ENCODE results near the gene PA2G4.
"Not testable (repeated sequence)": the region's sequence is repeated elsewhere in the genome, so short reads cannot be mapped to it uniquely, and the experiment has no call there.

- TF ChIP-seq, protein P1, sequence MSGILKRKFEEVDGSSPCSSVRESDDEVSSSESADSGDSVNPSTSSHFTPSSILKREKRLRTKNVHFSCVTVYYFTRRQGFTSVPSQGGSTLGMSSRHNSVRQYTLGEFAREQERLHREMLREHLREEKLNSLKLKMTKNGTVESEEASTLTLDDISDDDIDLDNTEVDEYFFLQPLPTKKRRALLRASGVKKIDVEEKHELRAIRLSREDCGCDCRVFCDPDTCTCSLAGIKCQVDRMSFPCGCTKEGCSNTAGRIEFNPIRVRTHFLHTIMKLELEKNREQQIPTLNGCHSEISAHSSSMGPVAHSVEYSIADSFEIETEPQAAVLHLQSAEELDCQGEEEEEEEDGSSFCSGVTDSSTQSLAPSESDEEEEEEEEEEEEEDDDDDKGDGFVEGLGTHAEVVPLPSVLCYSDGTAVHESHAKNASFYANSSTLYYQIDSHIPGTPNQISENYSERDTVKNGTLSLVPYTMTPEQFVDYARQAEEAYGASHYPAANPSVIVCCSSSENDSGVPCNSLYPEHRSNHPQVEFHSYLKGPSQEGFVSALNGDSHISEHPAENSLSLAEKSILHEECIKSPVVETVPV (CRISPR knock-in tag; IDR thresholded peaks at IDR 0.05) = not testable (repeated sequence)
- TF ChIP-seq, protein P2, sequence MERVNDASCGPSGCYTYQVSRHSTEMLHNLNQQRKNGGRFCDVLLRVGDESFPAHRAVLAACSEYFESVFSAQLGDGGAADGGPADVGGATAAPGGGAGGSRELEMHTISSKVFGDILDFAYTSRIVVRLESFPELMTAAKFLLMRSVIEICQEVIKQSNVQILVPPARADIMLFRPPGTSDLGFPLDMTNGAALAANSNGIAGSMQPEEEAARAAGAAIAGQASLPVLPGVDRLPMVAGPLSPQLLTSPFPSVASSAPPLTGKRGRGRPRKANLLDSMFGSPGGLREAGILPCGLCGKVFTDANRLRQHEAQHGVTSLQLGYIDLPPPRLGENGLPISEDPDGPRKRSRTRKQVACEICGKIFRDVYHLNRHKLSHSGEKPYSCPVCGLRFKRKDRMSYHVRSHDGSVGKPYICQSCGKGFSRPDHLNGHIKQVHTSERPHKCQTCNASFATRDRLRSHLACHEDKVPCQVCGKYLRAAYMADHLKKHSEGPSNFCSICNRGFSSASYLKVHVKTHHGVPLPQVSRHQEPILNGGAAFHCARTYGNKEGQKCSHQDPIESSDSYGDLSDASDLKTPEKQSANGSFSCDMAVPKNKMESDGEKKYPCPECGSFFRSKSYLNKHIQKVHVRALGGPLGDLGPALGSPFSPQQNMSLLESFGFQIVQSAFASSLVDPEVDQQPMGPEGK (CRISPR knock-in tag; IDR thresholded peaks at IDR 0.05; ENCODE audit: borderline replicate concordance) = not testable (repeated sequence)
- not testable (repeated sequence) for TF ChIP-seq ZNF70 (CRISPR knock-in tag; IDR thresholded peaks at IDR 0.05); SNAI2 (CRISPR knock-in tag; IDR thresholded peaks at IDR 0.05); OSR1 (CRISPR knock-in tag; IDR thresholded peaks at IDR 0.05); POU6F1 (CRISPR knock-in tag; IDR thresholded peaks at IDR 0.05; ENCODE audit: borderline replicate concordance, low read depth); ZNF565 (CRISPR knock-in tag; conservative IDR thresholded peaks at IDR 0.05; ENCODE audit: low read depth); ARNTL (CRISPR knock-in tag; IDR thresholded peaks at IDR 0.05; ENCODE audit: borderline replicate concordance, low read depth); TOX (CRISPR knock-in tag; IDR thresholded peaks at IDR 0.05; ENCODE audit: borderline replicate concordance); ZNF8 (CRISPR knock-in tag; IDR thresholded peaks at IDR 0.05); ZFP3 (CRISPR knock-in tag; IDR thresholded peaks at IDR 0.05); TCF4 (CRISPR knock-in tag; IDR thresholded peaks at IDR 0.05; ENCODE audit: borderline replicate concordance)
- TF ChIP-seq, protein P3, sequence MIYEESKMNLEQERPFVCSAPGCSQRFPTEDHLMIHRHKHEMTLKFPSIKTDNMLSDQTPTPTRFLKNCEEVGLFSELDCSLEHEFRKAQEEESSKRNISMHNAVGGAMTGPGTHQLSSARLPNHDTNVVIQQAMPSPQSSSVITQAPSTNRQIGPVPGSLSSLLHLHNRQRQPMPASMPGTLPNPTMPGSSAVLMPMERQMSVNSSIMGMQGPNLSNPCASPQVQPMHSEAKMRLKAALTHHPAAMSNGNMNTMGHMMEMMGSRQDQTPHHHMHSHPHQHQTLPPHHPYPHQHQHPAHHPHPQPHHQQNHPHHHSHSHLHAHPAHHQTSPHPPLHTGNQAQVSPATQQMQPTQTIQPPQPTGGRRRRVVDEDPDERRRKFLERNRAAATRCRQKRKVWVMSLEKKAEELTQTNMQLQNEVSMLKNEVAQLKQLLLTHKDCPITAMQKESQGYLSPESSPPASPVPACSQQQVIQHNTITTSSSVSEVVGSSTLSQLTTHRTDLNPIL (CRISPR knock-in tag; IDR thresholded peaks at IDR 0.05; ENCODE audit: low read depth) = not testable (repeated sequence)
- TF ChIP-seq, protein P4, sequence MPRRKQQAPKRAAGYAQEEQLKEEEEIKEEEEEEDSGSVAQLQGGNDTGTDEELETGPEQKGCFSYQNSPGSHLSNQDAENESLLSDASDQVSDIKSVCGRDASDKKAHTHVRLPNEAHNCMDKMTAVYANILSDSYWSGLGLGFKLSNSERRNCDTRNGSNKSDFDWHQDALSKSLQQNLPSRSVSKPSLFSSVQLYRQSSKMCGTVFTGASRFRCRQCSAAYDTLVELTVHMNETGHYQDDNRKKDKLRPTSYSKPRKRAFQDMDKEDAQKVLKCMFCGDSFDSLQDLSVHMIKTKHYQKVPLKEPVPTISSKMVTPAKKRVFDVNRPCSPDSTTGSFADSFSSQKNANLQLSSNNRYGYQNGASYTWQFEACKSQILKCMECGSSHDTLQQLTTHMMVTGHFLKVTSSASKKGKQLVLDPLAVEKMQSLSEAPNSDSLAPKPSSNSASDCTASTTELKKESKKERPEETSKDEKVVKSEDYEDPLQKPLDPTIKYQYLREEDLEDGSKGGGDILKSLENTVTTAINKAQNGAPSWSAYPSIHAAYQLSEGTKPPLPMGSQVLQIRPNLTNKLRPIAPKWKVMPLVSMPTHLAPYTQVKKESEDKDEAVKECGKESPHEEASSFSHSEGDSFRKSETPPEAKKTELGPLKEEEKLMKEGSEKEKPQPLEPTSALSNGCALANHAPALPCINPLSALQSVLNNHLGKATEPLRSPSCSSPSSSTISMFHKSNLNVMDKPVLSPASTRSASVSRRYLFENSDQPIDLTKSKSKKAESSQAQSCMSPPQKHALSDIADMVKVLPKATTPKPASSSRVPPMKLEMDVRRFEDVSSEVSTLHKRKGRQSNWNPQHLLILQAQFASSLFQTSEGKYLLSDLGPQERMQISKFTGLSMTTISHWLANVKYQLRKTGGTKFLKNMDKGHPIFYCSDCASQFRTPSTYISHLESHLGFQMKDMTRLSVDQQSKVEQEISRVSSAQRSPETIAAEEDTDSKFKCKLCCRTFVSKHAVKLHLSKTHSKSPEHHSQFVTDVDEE (CRISPR knock-in tag; IDR thresholded peaks at IDR 0.05) = not testable (repeated sequence)
Measured at GRCh38 chr12:56117082-56117706, 12.8 kb downstream of the PA2G4 start.
